ENCODE measurements around the gene RNF128. TPM values are rescaled to one million over a fixed set of nuclear protein-coding genes. Genes with fewer than 3 reads are reported as not detected.

RNF128 gene
- total RNA-seq, result not detected

GRCh38 chrX:106726485-106727437 is at the start of gene RNF128:
Gene RNF128 (plus strand): TSS chrX:106726701. CDS start chrX:106726914, 213 bp downstream.
- peak; percentile 6 for DNase-seq
- ChIA-PET POLR2A (no interaction called here), CTCF (no interaction called here)
- Mint-ChIP-seq H3K27me3 (peaks cover 34% of the 10 kb centered on the region), H3K4me3 (peak within 1 kb of the TSS; percentile 52), H3K36me3 (ENCODE audit: low read depth) (no peaks in the 10 kb centered on the region), H3K27ac (no peak within 1 kb of the TSS), H3K9me3 (no peaks in the 10 kb centered on the region), H3K4me1 (peaks cover 4% of the 10 kb centered on the region)

- no peaks in the 10 kb centered on the region for H3K27me3 Mint-ChIP-seq
- H3K9me3 Mint-ChIP-seq, result no peaks in the 10 kb centered on the region
- DNase-seq, result no peak
- ChIA-PET CTCF (no interaction called here), POLR2A (no interaction called here)
- H3K4me1 Mint-ChIP-seq, result no peaks in the 10 kb centered on the region
- H3K4me3 Mint-ChIP-seq, result no peak overlapping the region
- no peak overlapping the region for H3K27ac Mint-ChIP-seq
- H3K36me3 Mint-ChIP-seq (ENCODE audit: low read depth), result no peaks in the 10 kb centered on the region
Measured at GRCh38 chrX:106680716-106681115, 45.8 kb upstream of the RNF128 start.

- CTCF ChIA-PET, result no interaction called here
- H3K27ac Mint-ChIP-seq, result no peak overlapping the region
- H3K36me3 Mint-ChIP-seq (ENCODE audit: low read depth), result no peaks in the 10 kb centered on the region
Measured at GRCh38 chrX:106684207-106684606, 42.3 kb upstream of the RNF128 start.

GRCh38 chrX:106692425-106693065 is 34.0 kb upstream of the RNF128 start:
- no peak overlapping the region for H3K4me3 Mint-ChIP-seq
- POLR2A ChIA-PET, result no interaction called here
- H3K27ac Mint-ChIP-seq, result no peak overlapping the region
- no peaks in the 10 kb centered on the region for H3K9me3 Mint-ChIP-seq
- H3K36me3 Mint-ChIP-seq (ENCODE audit: low read depth), result no peaks in the 10 kb centered on the region
- DNase-seq, result no peak
- CTCF ChIA-PET, result no interaction called here
- peaks cover 7% of the 10 kb centered on the region for H3K27me3 Mint-ChIP-seq
- no peaks in the 10 kb centered on the region for H3K4me1 Mint-ChIP-seq

More at GRCh38 chrX:106684207-106684606, 42.3 kb upstream of the RNF128 start:
- DNase-seq, result no peak
- no peaks in the 10 kb centered on the region for H3K4me1 Mint-ChIP-seq
- POLR2A ChIA-PET, result no interaction called here
- no peaks in the 10 kb centered on the region for H3K9me3 Mint-ChIP-seq
- H3K4me3 Mint-ChIP-seq, result no peak overlapping the region
- H3K27me3 Mint-ChIP-seq, result peaks cover 2% of the 10 kb centered on the region

- no peak for DNase-seq
- CTCF ChIA-PET, result no interaction called here
Measured at GRCh38 chrX:106696502-106696901, 30.0 kb upstream of the RNF128 start.

GRCh38 chrX:106698693-106699092 is 27.8 kb upstream of the RNF128 start:
- ChIA-PET CTCF (no interaction called here), POLR2A (interaction anchor here (0.6 kb wide), 1 partner anchor 10 kb away, joined by 4 read pairs; no protein-coding TSS in a partner anchor)
- H3K27ac Mint-ChIP-seq, result no peak overlapping the region
- DNase-seq, result no peak
- H3K27me3 Mint-ChIP-seq, result peaks cover 8% of the 10 kb centered on the region
- no peaks in the 10 kb centered on the region for H3K9me3 Mint-ChIP-seq
- no peaks in the 10 kb centered on the region for H3K36me3 Mint-ChIP-seq (ENCODE audit: low read depth)
- no peak overlapping the region for H3K4me3 Mint-ChIP-seq
- H3K4me1 Mint-ChIP-seq, result no peaks in the 10 kb centered on the region

More at GRCh38 chrX:106696502-106696901, 30.0 kb upstream of the RNF128 start:
- H3K36me3 Mint-ChIP-seq (ENCODE audit: low read depth), result no peaks in the 10 kb centered on the region
- peaks cover 8% of the 10 kb centered on the region for H3K27me3 Mint-ChIP-seq
- no peaks in the 10 kb centered on the region for H3K9me3 Mint-ChIP-seq
- no peak overlapping the region for H3K27ac Mint-ChIP-seq
- POLR2A ChIA-PET, result no interaction called here
- no peaks in the 10 kb centered on the region for H3K4me1 Mint-ChIP-seq
- no peak overlapping the region for H3K4me3 Mint-ChIP-seq

GRCh38 chrX:106702636-106703035 is 23.9 kb upstream of the RNF128 start:
- H3K4me3 Mint-ChIP-seq, result no peak overlapping the region
- CTCF ChIA-PET, result no interaction called here

GRCh38 chrX:106706466-106706865 is 20.0 kb upstream of the RNF128 start:
- H3K36me3 Mint-ChIP-seq (ENCODE audit: low read depth), result no peaks in the 10 kb centered on the region
- no peak for DNase-seq
- H3K27me3 Mint-ChIP-seq, result no peaks in the 10 kb centered on the region
- H3K4me3 Mint-ChIP-seq, result no peak overlapping the region
- CTCF ChIA-PET, result no interaction called here
- H3K9me3 Mint-ChIP-seq, result no peaks in the 10 kb centered on the region
- H3K27ac Mint-ChIP-seq, result no peak overlapping the region
- H3K4me1 Mint-ChIP-seq, result no peaks in the 10 kb centered on the region
- POLR2A ChIA-PET, result no interaction called here

More at GRCh38 chrX:106702636-106703035, 23.9 kb upstream of the RNF128 start:
- DNase-seq, result no peak
- POLR2A ChIA-PET, result no interaction called here
- Mint-ChIP-seq H3K27me3 (peaks cover 3% of the 10 kb centered on the region), H3K4me1 (no peaks in the 10 kb centered on the region), H3K27ac (no peak overlapping the region), H3K36me3 (ENCODE audit: low read depth) (no peaks in the 10 kb centered on the region), H3K9me3 (no peaks in the 10 kb centered on the region)

- no peaks in the 10 kb centered on the region for H3K9me3 Mint-ChIP-seq
- no peaks in the 10 kb centered on the region for H3K4me1 Mint-ChIP-seq
- H3K4me3 Mint-ChIP-seq, result no peak overlapping the region
- no peaks in the 10 kb centered on the region for H3K27me3 Mint-ChIP-seq
- H3K36me3 Mint-ChIP-seq (ENCODE audit: low read depth), result no peaks in the 10 kb centered on the region
- H3K27ac Mint-ChIP-seq, result no peak overlapping the region
- ChIA-PET POLR2A (no interaction called here), CTCF (interaction anchor here (1.2 kb wide), 1 partner anchor 41 kb away, joined by 3 read pairs; no protein-coding TSS in a partner anchor)
- DNase-seq, result no peak
Measured at GRCh38 chrX:106707771-106708454, 18.6 kb upstream of the RNF128 start.

GRCh38 chrX:106710771-106711170 is 15.7 kb upstream of the RNF128 start:
- POLR2A ChIA-PET, result no interaction called here
- DNase-seq, result no peak
- CTCF ChIA-PET, result no interaction called here
- no peak overlapping the region for H3K4me3 Mint-ChIP-seq
- H3K27ac Mint-ChIP-seq, result no peak overlapping the region
- H3K4me1 Mint-ChIP-seq, result no peaks in the 10 kb centered on the region
- H3K9me3 Mint-ChIP-seq, result no peaks in the 10 kb centered on the region
- peaks cover under 1% of the 10 kb centered on the region for H3K27me3 Mint-ChIP-seq
- no peaks in the 10 kb centered on the region for H3K36me3 Mint-ChIP-seq (ENCODE audit: low read depth)

GRCh38 chrX:106711375-106711774 is 15.1 kb upstream of the RNF128 start:
- ChIA-PET POLR2A (no interaction called here), CTCF (no interaction called here)
- no peak for DNase-seq
- Mint-ChIP-seq H3K4me1 (no peaks in the 10 kb centered on the region), H3K4me3 (no peak overlapping the region), H3K27ac (no peak overlapping the region), H3K27me3 (peaks cover 5% of the 10 kb centered on the region), H3K36me3 (ENCODE audit: low read depth) (no peaks in the 10 kb centered on the region), H3K9me3 (no peaks in the 10 kb centered on the region)

- Mint-ChIP-seq H3K27ac (no peak overlapping the region), H3K4me3 (no peak overlapping the region)
Measured at GRCh38 chrX:106716004-106716403, 10.5 kb upstream of the RNF128 start.

GRCh38 chrX:106716463-106716862 is 10.0 kb upstream of the RNF128 start:
- Mint-ChIP-seq H3K27ac (no peak overlapping the region), H3K4me3 (no peak overlapping the region), H3K9me3 (no peaks in the 10 kb centered on the region), H3K36me3 (ENCODE audit: low read depth) (no peaks in the 10 kb centered on the region), H3K4me1 (no peaks in the 10 kb centered on the region), H3K27me3 (peaks cover 5% of the 10 kb centered on the region)
- CTCF ChIA-PET, result no interaction called here
- DNase-seq, result no peak
- POLR2A ChIA-PET, result no interaction called here

More at GRCh38 chrX:106716004-106716403, 10.5 kb upstream of the RNF128 start:
- POLR2A ChIA-PET, result no interaction called here
- no peaks in the 10 kb centered on the region for H3K9me3 Mint-ChIP-seq
- no peak for DNase-seq
- H3K36me3 Mint-ChIP-seq (ENCODE audit: low read depth), result no peaks in the 10 kb centered on the region
- peaks cover 5% of the 10 kb centered on the region for H3K27me3 Mint-ChIP-seq
- CTCF ChIA-PET, result no interaction called here
- H3K4me1 Mint-ChIP-seq, result no peaks in the 10 kb centered on the region

All from activated CD4-positive, alpha-beta T cell treated with anti-CD3 and anti-CD28 coated beads, Interleukin-2, amount 10 ng/mL, durations not matched to agents 7 days and 5 days (primary cell).